ENCODE measurements around the gene PRICKLE2. TPM values are rescaled to one million over a fixed set of nuclear protein-coding genes. Genes with fewer than 3 reads are reported as not detected.
A peak's percentile ranks its signal among the peaks of the same experiment; 100 is the strongest.

PRICKLE2 gene
- total and polyA plus RNA-seq, 2 experiments from 2014 or later: 1.1 to 12.5 TPM

- peaks cover 35% of the 10 kb centered on the region for H3K4me1 Mint-ChIP-seq
- H3K36me3 Mint-ChIP-seq (ENCODE audit: low read depth): no peaks in the 10 kb centered on the region
- H3K9me2 ChIP-seq (ENCODE audit: insufficient read depth): no peaks in the 10 kb centered on the region; the same call in 1 of the 2 replicates
- no peak overlapping the region for H2AFZ ChIP-seq
- no peaks in the 10 kb centered on the region for H4K20me1 ChIP-seq (replicated peaks; ENCODE audit: insufficient read depth)
- H3K27ac ChIP-seq (ENCODE audit: low read depth): no peak overlapping the region
- peaks cover 2% of the 10 kb centered on the region for H3K27me3 Mint-ChIP-seq (ENCODE audit: insufficient read depth, low read depth, poor library complexity)
- H3K4me3 ChIP-seq: no peak overlapping the region
- H3K27me3 ChIP-seq (ENCODE audit: insufficient read depth): no peaks in the 10 kb centered on the region
- TF ChIP-seq, protein P1, sequence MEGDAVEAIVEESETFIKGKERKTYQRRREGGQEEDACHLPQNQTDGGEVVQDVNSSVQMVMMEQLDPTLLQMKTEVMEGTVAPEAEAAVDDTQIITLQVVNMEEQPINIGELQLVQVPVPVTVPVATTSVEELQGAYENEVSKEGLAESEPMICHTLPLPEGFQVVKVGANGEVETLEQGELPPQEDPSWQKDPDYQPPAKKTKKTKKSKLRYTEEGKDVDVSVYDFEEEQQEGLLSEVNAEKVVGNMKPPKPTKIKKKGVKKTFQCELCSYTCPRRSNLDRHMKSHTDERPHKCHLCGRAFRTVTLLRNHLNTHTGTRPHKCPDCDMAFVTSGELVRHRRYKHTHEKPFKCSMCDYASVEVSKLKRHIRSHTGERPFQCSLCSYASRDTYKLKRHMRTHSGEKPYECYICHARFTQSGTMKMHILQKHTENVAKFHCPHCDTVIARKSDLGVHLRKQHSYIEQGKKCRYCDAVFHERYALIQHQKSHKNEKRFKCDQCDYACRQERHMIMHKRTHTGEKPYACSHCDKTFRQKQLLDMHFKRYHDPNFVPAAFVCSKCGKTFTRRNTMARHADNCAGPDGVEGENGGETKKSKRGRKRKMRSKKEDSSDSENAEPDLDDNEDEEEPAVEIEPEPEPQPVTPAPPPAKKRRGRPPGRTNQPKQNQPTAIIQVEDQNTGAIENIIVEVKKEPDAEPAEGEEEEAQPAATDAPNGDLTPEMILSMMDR (conservative IDR thresholded peaks at IDR 0.05; ENCODE audit: low read depth in 2 of 2): no peak
- TF ChIP-seq ZNF114 (CRISPR knock-in tag; IDR thresholded peaks at IDR 0.05) (no peak), EZH2 (IDR thresholded peaks at IDR 0.05; ENCODE audit: low read depth, unreplicated experiment) (no peak), ZNF462 (CRISPR knock-in tag; IDR thresholded peaks at IDR 0.05) (no peak), CREB1 (CRISPR knock-in tag; IDR thresholded peaks at IDR 0.05; ENCODE audit: low read depth) (no peak), ZNF331 (CRISPR knock-in tag; IDR thresholded peaks at IDR 0.05; ENCODE audit: low read depth) (no peak), JUNB (IDR thresholded peaks at IDR 0.05; ENCODE audit: unreplicated experiment) (no peak), POLR2AphosphoS5 (IDR thresholded peaks at IDR 0.05; ENCODE audit: low read depth) (no peak), EZH2phosphoT487 (IDR thresholded peaks at IDR 0.05; ENCODE audit: unreplicated experiment) (no peak), STAT1 (IDR thresholded peaks at IDR 0.05; ENCODE audit: unreplicated experiment) (no peak), NANOG (IDR thresholded peaks at IDR 0.05; ENCODE audit: borderline replicate concordance) (no peak)
- TF ChIP-seq, protein P2, sequence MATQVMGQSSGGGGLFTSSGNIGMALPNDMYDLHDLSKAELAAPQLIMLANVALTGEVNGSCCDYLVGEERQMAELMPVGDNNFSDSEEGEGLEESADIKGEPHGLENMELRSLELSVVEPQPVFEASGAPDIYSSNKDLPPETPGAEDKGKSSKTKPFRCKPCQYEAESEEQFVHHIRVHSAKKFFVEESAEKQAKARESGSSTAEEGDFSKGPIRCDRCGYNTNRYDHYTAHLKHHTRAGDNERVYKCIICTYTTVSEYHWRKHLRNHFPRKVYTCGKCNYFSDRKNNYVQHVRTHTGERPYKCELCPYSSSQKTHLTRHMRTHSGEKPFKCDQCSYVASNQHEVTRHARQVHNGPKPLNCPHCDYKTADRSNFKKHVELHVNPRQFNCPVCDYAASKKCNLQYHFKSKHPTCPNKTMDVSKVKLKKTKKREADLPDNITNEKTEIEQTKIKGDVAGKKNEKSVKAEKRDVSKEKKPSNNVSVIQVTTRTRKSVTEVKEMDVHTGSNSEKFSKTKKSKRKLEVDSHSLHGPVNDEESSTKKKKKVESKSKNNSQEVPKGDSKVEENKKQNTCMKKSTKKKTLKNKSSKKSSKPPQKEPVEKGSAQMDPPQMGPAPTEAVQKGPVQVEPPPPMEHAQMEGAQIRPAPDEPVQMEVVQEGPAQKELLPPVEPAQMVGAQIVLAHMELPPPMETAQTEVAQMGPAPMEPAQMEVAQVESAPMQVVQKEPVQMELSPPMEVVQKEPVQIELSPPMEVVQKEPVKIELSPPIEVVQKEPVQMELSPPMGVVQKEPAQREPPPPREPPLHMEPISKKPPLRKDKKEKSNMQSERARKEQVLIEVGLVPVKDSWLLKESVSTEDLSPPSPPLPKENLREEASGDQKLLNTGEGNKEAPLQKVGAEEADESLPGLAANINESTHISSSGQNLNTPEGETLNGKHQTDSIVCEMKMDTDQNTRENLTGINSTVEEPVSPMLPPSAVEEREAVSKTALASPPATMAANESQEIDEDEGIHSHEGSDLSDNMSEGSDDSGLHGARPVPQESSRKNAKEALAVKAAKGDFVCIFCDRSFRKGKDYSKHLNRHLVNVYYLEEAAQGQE (IDR thresholded peaks at IDR 0.05; ENCODE audit: unreplicated experiment): no peak
- TF ChIP-seq, protein P3, sequence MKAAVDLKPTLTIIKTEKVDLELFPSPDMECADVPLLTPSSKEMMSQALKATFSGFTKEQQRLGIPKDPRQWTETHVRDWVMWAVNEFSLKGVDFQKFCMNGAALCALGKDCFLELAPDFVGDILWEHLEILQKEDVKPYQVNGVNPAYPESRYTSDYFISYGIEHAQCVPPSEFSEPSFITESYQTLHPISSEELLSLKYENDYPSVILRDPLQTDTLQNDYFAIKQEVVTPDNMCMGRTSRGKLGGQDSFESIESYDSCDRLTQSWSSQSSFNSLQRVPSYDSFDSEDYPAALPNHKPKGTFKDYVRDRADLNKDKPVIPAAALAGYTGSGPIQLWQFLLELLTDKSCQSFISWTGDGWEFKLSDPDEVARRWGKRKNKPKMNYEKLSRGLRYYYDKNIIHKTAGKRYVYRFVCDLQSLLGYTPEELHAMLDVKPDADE (IDR thresholded peaks at IDR 0.05): no peak
- no peaks in the 10 kb centered on the region for H3K9me3 Mint-ChIP-seq
- peaks cover 30% of the 10 kb centered on the region for H3K4me1 ChIP-seq (ENCODE audit: insufficient read depth)
- no peak overlapping the region for H3K4me2 ChIP-seq
- H3K36me3 ChIP-seq (ENCODE audit: insufficient read depth): no peaks in the 10 kb centered on the region
- DNase-seq (ENCODE audit: low spot score): no peak
- H3K79me2 ChIP-seq (replicated peaks; ENCODE audit: insufficient read depth): no peaks in the 10 kb centered on the region
- no peaks in the 10 kb centered on the region for H3F3A ChIP-seq (replicated peaks; ENCODE audit: low read depth)
- peak overlapping the region; percentile 29; the same call in 1 of the 2 replicates for H3K27ac Mint-ChIP-seq
- ATAC-seq: no peak
- no peak overlapping the region for H3K4me3 Mint-ChIP-seq
Measured at GRCh38 chr3:64097920-64098319, 127.3 kb downstream of the PRICKLE2 start.

Data from GM23338 (cell line).